K562 (cell line): ENCODE results near the gene XPO6. TPM values are rescaled to one million over a fixed set of nuclear protein-coding genes. Genes with fewer than 3 reads are reported as not detected.

Experiments used
- ATF1 ChIP-seq, 2 experiments: fragments of 450-650 bp in 1 of 2; IDR thresholded peaks; 2 replicates each; pipeline ENCODE4 v1.6.1; 2016; ENCODE audit warnings: missing compliant biosample characterization in 1 of 2, missing genetic modification characterization in 1 of 2
- ATF2 ChIP-seq: sonication (generic); formaldehyde crosslinking; IDR thresholded peaks from 2 replicates; pipeline ENCODE4 v1.8.1; 2022; ENCODE audit warnings: missing genetic modification reagents
- C11orf30 ChIP-seq: fragments of 450-650 bp; IDR thresholded peaks from 2 replicates; pipeline ENCODE4 v1.6.1; 2016; ENCODE audit warnings: low read depth, mild to moderate bottlenecking
- CBX3 ChIP-seq, 2 experiments: IDR thresholded peaks; 1 replicate in 1 of 2; 2 replicates in 1 of 2; pipeline ENCODE4 v1.6.1; 2012; ENCODE audit warnings: inconsistent platforms in 2 of 2, low read length in 2 of 2, borderline replicate concordance in 1 of 2, control low read depth in 1 of 2
- ILK ChIP-seq: fragments of 450-650 bp; IDR thresholded peaks from 2 replicates; pipeline ENCODE4 v1.6.1; 2016; ENCODE audit warnings: missing genetic modification characterization, low read depth, mild to moderate bottlenecking, missing compliant biosample characterization, moderate library complexity, borderline replicate concordance
- JUN ChIP-seq, 2 experiments: sonication (generic) in 1 of 2; formaldehyde crosslinking in 1 of 2; IDR thresholded peaks; 2 replicates each; pipeline versions ENCODE4 v1.6.1 to v1.8.0; 2012 to 2022; ENCODE audit warnings: borderline replicate concordance in 2 of 2, mild to moderate bottlenecking in 2 of 2, improper control_type of control experiment in 1 of 2, low read depth in 1 of 2, low read length in 1 of 2, missing genetic modification reagents in 1 of 2
- NCOA4 ChIP-seq: fragments of 450-650 bp; IDR thresholded peaks from 2 replicates; pipeline ENCODE4 v1.6.1; 2018; ENCODE audit warnings: mild to moderate bottlenecking; ENCODE audit not compliant: partially characterized antibody
- NFXL1 ChIP-seq: fragments of 450-650 bp; formaldehyde crosslinking; IDR thresholded peaks from 2 replicates; pipeline ENCODE4 v1.4.0; 2021; ENCODE audit warnings: mild to moderate bottlenecking
- NR2C2 ChIP-seq, 2 experiments: fragments of 200-800 bp in 1 of 2; sonication (Bioruptor generic) in 1 of 2; sonication (generic) in 1 of 2; formaldehyde crosslinking in 1 of 2; IDR thresholded peaks; 2 replicates each; pipeline versions ENCODE4 v1.6.1 to v1.8.0; 2016 to 2022; ENCODE audit warnings: mild to moderate bottlenecking in 1 of 2, missing compliant biosample characterization in 1 of 2, missing genetic modification characterization in 1 of 2, missing genetic modification reagents in 1 of 2
- RBM34 ChIP-seq: fragments of 200-400 bp; formaldehyde crosslinking; IDR thresholded peaks from 2 replicates; pipeline ENCODE4 v1.6.1; 2018; ENCODE audit warnings: low read length, borderline replicate concordance; ENCODE audit not compliant: insufficient read depth
- SIRT6 ChIP-seq: IDR thresholded peaks from one replicate; pipeline ENCODE4 v1.6.1; 2012; ENCODE audit warnings: low read depth, mild to moderate bottlenecking, control low read depth, inconsistent platforms, low read length, moderate library complexity
- TCFL5 ChIP-seq: fragments of 250-450 bp; sonication (Bioruptor Pico); conservative IDR thresholded peaks from 2 replicates; pipeline ENCODE4 v1.6.1; 2021; ENCODE audit warnings: mild to moderate bottlenecking, moderate library complexity, matching md5 sums
- ZNF551 ChIP-seq: fragments of 250-450 bp; sonication (Bioruptor Pico); IDR thresholded peaks from 2 replicates; pipeline ENCODE4 v1.5.0; 2021; ENCODE audit warnings: mild to moderate bottlenecking, moderate library complexity
- ZNF57 ChIP-seq: fragments of 450-650 bp; formaldehyde crosslinking; IDR thresholded peaks from 2 replicates; pipeline ENCODE4 v1.4.0; 2020; ENCODE audit warnings: mild to moderate bottlenecking, moderate library complexity
- polyA plus RNA-seq, 8 experiments: library from polyadenylated mRNA; depleted of rRNA in 4 of 8; stranded (reverse) in 5 of 8; unstranded in 3 of 8; fragments of >200 nt; fragmentation: Nextera tagmentation in 2 of 8; fragmentation: Illumina TruSeq in 1 of 8; extraction: Ambion mirVana in 2 of 8; extraction: Trizol in 1 of 8; gene quantifications; 2 replicates each; pipeline versions ENCODE4 v1.2.1 to v1.2.3, GENCODE V29; 2011 to 2014; ENCODE audit warnings: inconsistent platforms in 1 of 8, missing spikeins in 1 of 8
- total RNA-seq, 7 experiments: library from RNA; depleted of rRNA in 6 of 7; stranded (reverse); fragments of >200 nt in 6 of 7; fragmentation: Illumina TruSeq in 2 of 7; extraction: Trizol in 2 of 7; gene quantifications; 2 replicates each; pipeline versions ENCODE4 v1.2.1 to v1.2.3, GENCODE V29; 2011 to 2021; ENCODE audit warnings: low replicate concordance in 1 of 7
- TF ChIP-seq, protein P1 (sequence below): conservative IDR thresholded peaks from 2 replicates; pipeline ENCODE4 v1.6.1; 2011; ENCODE audit warnings: low read depth, mild to moderate bottlenecking, low read length; ENCODE audit not compliant: control insufficient read depth
- TF ChIP-seq, protein P2 (sequence below): sonication (generic); formaldehyde crosslinking; IDR thresholded peaks from 2 replicates; pipeline ENCODE4 v1.8.0; 2022; ENCODE audit warnings: missing genetic modification reagents, mild to moderate bottlenecking, borderline replicate concordance
- TF ChIP-seq, protein P3 (sequence below), 3 experiments: IDR thresholded peaks in 2 of 3; conservative IDR thresholded peaks in 1 of 3; 2 replicates each; pipeline ENCODE4 v1.5.1; 2011 to 2012; ENCODE audit warnings: low read length in 3 of 3, mild to moderate bottlenecking in 3 of 3, control low read depth in 2 of 3, improper control_type of control experiment in 1 of 3, inconsistent platforms in 1 of 3, low read depth in 1 of 3, mixed read lengths in 1 of 3, moderate library complexity in 1 of 3; ENCODE audit not compliant: insufficient read depth in 2 of 3
- TF ChIP-seq, protein P4 (sequence below): sonication (generic); formaldehyde crosslinking; IDR thresholded peaks from 2 replicates; pipeline ENCODE4 v1.8.1; 2023; ENCODE audit warnings: mild to moderate bottlenecking, missing genetic modification reagents

XPO6 gene
- total and polyA plus RNA-seq, 9 of the 15 experiments (the other 6 are each of a cell fraction or from before 2014, with no cell fraction given): 11.2 to 196 (median 119) TPM

- TF ChIP-seq, protein P1, sequence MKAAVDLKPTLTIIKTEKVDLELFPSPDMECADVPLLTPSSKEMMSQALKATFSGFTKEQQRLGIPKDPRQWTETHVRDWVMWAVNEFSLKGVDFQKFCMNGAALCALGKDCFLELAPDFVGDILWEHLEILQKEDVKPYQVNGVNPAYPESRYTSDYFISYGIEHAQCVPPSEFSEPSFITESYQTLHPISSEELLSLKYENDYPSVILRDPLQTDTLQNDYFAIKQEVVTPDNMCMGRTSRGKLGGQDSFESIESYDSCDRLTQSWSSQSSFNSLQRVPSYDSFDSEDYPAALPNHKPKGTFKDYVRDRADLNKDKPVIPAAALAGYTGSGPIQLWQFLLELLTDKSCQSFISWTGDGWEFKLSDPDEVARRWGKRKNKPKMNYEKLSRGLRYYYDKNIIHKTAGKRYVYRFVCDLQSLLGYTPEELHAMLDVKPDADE: no peak
- no peak for TF ChIP-seq C11orf30
- TF ChIP-seq, protein P2, sequence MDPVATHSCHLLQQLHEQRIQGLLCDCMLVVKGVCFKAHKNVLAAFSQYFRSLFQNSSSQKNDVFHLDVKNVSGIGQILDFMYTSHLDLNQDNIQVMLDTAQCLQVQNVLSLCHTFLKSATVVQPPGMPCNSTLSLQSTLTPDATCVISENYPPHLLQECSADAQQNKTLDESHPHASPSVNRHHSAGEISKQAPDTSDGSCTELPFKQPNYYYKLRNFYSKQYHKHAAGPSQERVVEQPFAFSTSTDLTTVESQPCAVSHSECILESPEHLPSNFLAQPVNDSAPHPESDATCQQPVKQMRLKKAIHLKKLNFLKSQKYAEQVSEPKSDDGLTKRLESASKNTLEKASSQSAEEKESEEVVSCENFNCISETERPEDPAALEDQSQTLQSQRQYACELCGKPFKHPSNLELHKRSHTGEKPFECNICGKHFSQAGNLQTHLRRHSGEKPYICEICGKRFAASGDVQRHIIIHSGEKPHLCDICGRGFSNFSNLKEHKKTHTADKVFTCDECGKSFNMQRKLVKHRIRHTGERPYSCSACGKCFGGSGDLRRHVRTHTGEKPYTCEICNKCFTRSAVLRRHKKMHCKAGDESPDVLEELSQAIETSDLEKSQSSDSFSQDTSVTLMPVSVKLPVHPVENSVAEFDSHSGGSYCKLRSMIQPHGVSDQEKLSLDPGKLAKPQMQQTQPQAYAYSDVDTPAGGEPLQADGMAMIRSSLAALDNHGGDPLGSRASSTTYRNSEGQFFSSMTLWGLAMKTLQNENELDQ (CRISPR knock-in tag): no peak
- no peak for TF ChIP-seq ILK (tag)
- TF ChIP-seq NCOA4: no peak
- no peak for TF ChIP-seq TCFL5
- no peak for TF ChIP-seq SIRT6
- TF ChIP-seq, protein P3, sequence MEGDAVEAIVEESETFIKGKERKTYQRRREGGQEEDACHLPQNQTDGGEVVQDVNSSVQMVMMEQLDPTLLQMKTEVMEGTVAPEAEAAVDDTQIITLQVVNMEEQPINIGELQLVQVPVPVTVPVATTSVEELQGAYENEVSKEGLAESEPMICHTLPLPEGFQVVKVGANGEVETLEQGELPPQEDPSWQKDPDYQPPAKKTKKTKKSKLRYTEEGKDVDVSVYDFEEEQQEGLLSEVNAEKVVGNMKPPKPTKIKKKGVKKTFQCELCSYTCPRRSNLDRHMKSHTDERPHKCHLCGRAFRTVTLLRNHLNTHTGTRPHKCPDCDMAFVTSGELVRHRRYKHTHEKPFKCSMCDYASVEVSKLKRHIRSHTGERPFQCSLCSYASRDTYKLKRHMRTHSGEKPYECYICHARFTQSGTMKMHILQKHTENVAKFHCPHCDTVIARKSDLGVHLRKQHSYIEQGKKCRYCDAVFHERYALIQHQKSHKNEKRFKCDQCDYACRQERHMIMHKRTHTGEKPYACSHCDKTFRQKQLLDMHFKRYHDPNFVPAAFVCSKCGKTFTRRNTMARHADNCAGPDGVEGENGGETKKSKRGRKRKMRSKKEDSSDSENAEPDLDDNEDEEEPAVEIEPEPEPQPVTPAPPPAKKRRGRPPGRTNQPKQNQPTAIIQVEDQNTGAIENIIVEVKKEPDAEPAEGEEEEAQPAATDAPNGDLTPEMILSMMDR (IDR thresholded peaks at IDR 0.05 in 2 of 3, conservative IDR thresholded peaks at IDR 0.05 in 1 of 3; ENCODE audit: insufficient read depth in 2 of 3, low read depth in 1 of 3, low read length in 3 of 3): no peak
- no peak for TF ChIP-seq NFXL1 (CRISPR knock-in tag)
- TF ChIP-seq CBX3 (IDR thresholded peaks at IDR 0.05; ENCODE audit: borderline replicate concordance in 1 of 2, low read length in 2 of 2): no peak
- TF ChIP-seq JUN (IDR thresholded peaks at IDR 0.05; ENCODE audit: borderline replicate concordance, low read depth, low read length): no peak
- TF ChIP-seq JUN (CRISPR knock-in tag; IDR thresholded peaks at IDR 0.05; ENCODE audit: borderline replicate concordance): no peak
- TF ChIP-seq ZNF551 (CRISPR knock-in tag): no peak
- TF ChIP-seq NR2C2 (CRISPR knock-in tag; IDR thresholded peaks at IDR 0.05): no peak
- TF ChIP-seq NR2C2 (tag; IDR thresholded peaks at IDR 0.05): 0 out of 2 replicates have a peak, but pooled peaks have one; percentile 16
- TF ChIP-seq ATF2 (CRISPR knock-in tag): no peak
- TF ChIP-seq, protein P4, sequence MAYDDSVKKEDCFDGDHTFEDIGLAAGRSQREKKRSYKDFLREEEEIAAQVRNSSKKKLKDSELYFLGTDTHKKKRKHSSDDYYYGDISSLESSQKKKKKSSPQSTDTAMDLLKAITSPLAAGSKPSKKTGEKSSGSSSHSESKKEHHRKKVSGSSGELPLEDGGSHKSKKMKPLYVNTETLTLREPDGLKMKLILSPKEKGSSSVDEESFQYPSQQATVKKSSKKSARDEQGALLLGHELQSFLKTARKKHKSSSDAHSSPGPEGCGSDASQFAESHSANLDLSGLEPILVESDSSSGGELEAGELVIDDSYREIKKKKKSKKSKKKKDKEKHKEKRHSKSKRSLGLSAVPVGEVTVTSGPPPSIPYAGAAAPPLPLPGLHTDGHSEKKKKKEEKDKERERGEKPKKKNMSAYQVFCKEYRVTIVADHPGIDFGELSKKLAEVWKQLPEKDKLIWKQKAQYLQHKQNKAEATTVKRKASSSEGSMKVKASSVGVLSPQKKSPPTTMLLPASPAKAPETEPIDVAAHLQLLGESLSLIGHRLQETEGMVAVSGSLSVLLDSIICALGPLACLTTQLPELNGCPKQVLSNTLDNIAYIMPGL (CRISPR knock-in tag): no peak
- no peak for TF ChIP-seq RBM34
- no peak for TF ChIP-seq ZNF57
- TF ChIP-seq ATF1 (CRISPR knock-in tag; IDR thresholded peaks at IDR 0.05): no peak
- TF ChIP-seq ATF1 (tag; IDR thresholded peaks at IDR 0.05): no peak
Observed at GRCh38 chr16:28164140-28164539, 47.6 kb downstream of the XPO6 start (continued).
